ENCODE data around the gene EFTUD2.

Gene EFTUD2

DNA sequence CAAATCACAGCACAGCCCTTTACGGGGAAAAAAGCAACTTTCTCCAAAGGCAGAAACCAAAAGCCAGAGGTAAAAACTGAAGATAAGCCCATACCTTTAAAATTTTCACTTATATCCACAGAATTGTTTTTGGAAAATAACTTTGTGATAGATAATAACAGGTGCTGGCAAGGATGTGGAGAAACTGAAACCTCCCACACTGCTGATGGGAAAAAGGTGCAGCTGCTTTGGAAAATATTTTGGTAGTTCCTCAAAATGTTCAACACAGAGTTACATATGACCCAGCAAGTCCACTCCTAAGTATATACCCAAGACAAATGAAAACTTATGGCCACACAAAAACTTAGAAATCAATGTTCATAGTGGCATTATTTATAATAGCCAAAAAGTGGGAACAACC lies 12.2 kb downstream of the EFTUD2 start:
- no peak for DNase-seq

- DNase-seq = no peak
Measured at GRCh38 chr17:44884941-44885340, 14.3 kb downstream of the EFTUD2 start.

GRCh38 chr17:44881145-44881544 lies 18.1 kb downstream of the EFTUD2 start:
- DNase-seq = no peak

- DNase-seq = no peak
Measured at GRCh38 chr17:44880062-44880461, 19.2 kb downstream of the EFTUD2 start.

GRCh38 chr17:44879376-44879775 lies 19.9 kb downstream of the EFTUD2 start:
- no peak for DNase-seq

GRCh38 chr17:44878627-44879221 lies 20.5 kb downstream of the EFTUD2 start:
- DNase-seq = no peak

- no peak for DNase-seq
Measured at GRCh38 chr17:44877121-44877520, 22.1 kb downstream of the EFTUD2 start.

DNA sequence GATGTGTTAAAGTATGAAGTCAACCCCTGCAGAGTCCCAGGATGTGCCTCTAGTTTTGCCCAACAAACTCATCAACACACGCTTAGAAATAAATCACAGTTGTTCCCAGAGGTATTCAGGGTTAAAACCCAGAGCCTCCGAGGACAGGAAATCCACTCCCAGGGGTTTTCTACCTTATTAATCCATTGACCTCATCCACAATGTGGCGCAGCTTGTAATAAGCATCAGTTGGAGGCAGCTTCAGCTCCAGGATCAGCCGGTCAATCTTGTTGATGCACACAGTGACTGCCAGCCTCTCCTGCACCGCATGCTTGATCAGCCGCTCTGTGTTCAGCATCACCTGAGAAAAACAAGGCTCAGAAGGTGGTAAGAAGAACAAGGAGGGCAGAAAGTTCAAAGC lies 23.5 kb downstream of the EFTUD2 start:
- DNase-seq = no peak

DNA sequence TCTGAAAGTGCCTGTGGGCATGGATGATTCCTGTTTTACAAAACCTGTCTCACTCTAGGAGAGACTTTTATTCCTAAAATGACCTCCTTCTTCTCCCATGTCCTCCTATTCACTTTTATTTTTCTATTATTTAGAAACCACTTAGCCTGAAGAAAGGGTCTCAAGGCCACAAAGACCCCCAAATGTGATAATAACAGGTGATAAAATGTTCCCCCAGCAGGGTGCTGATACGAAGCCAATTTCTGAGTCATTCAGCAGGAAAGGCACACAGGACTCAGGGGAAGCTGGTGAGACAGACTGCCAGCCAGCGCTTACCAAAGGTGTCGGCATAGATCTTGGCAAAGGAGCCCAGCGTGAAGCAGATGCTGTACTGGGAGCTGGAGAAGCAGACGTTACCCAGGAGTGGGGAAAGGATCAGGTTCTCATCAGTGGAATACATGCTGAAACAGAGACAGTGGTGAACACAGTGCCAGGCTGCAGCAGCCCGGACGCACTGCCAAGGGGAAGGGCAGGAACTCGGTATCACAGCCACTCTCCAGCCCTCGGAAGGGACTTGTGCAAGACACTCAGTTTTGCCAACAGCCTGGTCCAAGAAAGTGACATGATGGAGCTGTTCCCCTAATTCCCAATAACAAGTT lies 27.0 kb downstream of the EFTUD2 start:
- no peak for DNase-seq

GRCh38 chr17:44871556-44871955 lies 27.7 kb downstream of the EFTUD2 start:
- DNase-seq = no peak

GRCh38 chr17:44867841-44868240 lies 31.4 kb downstream of the EFTUD2 start:
- no peak for DNase-seq

- no peak for DNase-seq
Measured at GRCh38 chr17:44865931-44866330, 33.3 kb downstream of the EFTUD2 start.

- peak; percentile 59 for DNase-seq
Measured at GRCh38 chr17:44865231-44865660, 34.0 kb downstream of the EFTUD2 start.

GRCh38 chr17:44864831-44865230 lies 34.4 kb downstream of the EFTUD2 start:
- DNase-seq = no peak

GRCh38 chr17:44863061-44863918 lies 36.0 kb downstream of the EFTUD2 start:
- no peak for DNase-seq

GRCh38 chr17:44862278-44862914 lies 36.8 kb downstream of the EFTUD2 start:
- no peak for DNase-seq

- no peak for DNase-seq
Measured at GRCh38 chr17:44859701-44860100, 39.5 kb downstream of the EFTUD2 start.

DNA sequence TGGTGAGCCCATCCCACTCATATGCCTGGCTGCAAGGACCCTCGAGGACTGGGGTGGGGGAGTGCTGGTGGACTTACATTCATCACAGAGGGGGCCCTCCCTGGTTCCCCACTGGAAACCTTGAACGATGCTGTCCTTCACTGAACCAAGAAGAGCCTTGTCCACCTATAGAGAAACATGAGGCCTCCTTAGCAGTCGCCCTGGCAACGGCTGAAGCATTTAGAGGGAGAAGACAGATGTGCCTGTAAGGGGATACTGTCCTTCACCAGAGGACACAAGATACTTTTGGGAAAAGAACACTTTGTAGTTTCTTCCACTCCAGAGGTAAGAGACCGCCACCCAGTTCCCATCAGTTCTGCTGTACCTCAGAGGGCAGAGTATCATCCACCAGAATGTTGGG lies 45.1 kb downstream of the EFTUD2 start:
- DNase-seq = no peak

DNA sequence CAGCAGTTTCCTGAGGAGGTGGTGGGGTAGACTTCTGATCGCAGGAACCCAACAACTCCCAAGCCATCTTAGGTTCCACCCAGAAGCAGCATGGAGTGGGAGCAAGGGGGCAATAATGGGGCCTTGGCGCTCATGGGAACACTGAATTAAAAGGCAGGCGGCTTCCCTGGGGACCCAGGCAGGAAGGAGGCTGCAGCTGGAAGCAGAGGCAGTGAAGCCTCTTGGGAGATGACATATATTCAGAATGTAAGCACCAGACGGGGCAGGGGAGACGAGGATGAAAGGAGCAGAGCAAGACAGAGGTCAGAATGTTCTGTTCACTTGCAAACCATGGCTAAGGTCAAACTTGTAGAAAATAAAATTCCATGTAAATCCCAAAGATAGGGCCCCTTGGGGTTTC lies 48.6 kb downstream of the EFTUD2 start:
- no peak for DNase-seq

GRCh38 chr17:44850025-44850424 lies 49.2 kb downstream of the EFTUD2 start:
- DNase-seq = no peak

- no peak for DNase-seq
Measured at GRCh38 chr17:44848961-44849489, 50.2 kb downstream of the EFTUD2 start.

DNA sequence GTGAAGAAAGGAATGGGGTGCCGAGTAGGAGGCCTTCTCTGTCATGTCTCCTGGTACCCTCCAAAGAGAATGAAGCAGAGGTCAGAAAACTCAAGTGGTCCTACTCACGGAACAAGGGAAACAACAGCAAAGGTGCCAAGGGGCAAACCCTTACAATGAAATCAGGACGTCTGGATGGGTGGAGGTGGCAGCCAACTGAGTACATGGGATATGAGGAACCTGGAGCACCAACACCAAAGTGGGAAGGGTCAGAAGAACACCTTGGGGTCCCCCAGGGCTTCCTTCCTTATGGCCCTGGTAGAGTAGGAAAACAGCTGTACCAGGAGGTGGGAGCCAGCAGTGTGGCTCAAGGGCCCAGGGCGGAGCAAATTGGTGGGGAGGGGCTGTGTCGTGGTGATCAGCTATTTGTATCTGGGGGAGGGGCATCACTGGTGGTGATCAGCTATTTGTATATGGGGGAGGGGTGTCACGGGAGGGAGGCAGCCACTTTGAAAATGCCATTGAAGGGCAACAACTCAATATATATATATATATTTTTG lies 50.9 kb downstream of the EFTUD2 start:
- no peak for DNase-seq

DNA sequence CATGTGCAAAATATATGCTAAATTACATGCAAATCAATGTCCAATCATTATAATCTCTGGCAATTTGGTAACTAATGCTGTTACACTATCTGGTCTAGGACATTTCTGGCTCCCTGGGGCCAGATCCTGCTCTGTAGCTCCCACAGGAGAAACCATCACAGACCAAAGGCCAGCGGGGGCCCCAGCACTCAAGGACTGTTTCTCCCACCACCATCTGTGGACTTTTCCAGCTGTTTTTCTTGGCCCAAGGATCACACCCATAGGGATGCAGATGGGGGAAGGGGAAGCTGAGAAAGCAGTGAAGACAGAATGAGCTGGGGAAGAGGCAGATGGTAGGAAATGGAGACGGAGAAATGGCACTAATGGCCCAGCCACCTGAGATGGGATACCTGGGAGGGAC lies 51.7 kb downstream of the EFTUD2 start, which contains the start of gene HIGD1B:
Gene HIGD1B, plus strand, starts transcription at position 298 of the 400 bp plus-strand sequence. CDS start 270 bp downstream, outside the sequence.
- no peak for DNase-seq
